ENCODE measurements around the gene SNX9. TPM values are rescaled to one million over a fixed set of nuclear protein-coding genes. Genes with fewer than 3 reads are reported as not detected.

The SNX9 gene
- total RNA-seq, 1 donor from 2014 or later, result 36.0 TPM

GRCh38 chr6:157906537-157907061 is 83.6 kb downstream of the SNX9 start:
- Histone ChIP-seq H3K36me3 (ENCODE audit: insufficient read depth, low read length) (peaks cover 26% of the 10 kb centered on the region), H3K4me3 (ENCODE audit: insufficient read depth, low read depth, low read length) (no peak overlapping the region), H3K4me2 (ENCODE audit: low read length) (no peak overlapping the region), H3K27me3 (ENCODE audit: insufficient read depth, low read length) (no peaks in the 10 kb centered on the region), H4K20me1 (ENCODE audit: insufficient read depth, low read length) (no peaks in the 10 kb centered on the region), H3K9ac (ENCODE audit: low read length) (no peak overlapping the region), H3K4me1 (ENCODE audit: insufficient read depth, low read length) (peaks cover 5% of the 10 kb centered on the region), H3K9me3 (ENCODE audit: insufficient read depth, low read depth, low read length) (no peaks in the 10 kb centered on the region), H3K27ac (ENCODE audit: low read depth, low read length) (no peak overlapping the region), H3K79me2 (ENCODE audit: insufficient read depth, low read length) (no peaks in the 10 kb centered on the region), H2AFZ (ENCODE audit: low read depth, low read length) (no peak overlapping the region)
- FAIRE-seq, result no peak
- no peaks in the 10 kb centered on the region for H3K27me3 Mint-ChIP-seq (ENCODE audit: low read depth, unreplicated experiment)
- H3K9me3 Mint-ChIP-seq (ENCODE audit: unreplicated experiment), result no peaks in the 10 kb centered on the region
- no peak overlapping the region for H3K27ac Mint-ChIP-seq (ENCODE audit: unreplicated experiment)
- H3K4me1 Mint-ChIP-seq (ENCODE audit: low read depth, unreplicated experiment), result peaks cover 2% of the 10 kb centered on the region
- H3K36me3 Mint-ChIP-seq (ENCODE audit: low read depth, unreplicated experiment), result peaks cover 33% of the 10 kb centered on the region
- DNase-seq (ENCODE audit: low read depth), result no peak
- H3K4me3 Mint-ChIP-seq (ENCODE audit: unreplicated experiment), result no peak overlapping the region
- TF ChIP-seq CTCF (IDR thresholded peaks at IDR 0.05; ENCODE audit: insufficient read depth, low read depth, low read length) (no peak), EZH2 (IDR thresholded peaks at IDR 0.05; ENCODE audit: insufficient read depth, low read length) (no peak)

- H3K79me2 ChIP-seq (ENCODE audit: insufficient read depth, low read length), result no peaks in the 10 kb centered on the region
- H3K4me1 ChIP-seq (ENCODE audit: insufficient read depth, low read length), result peaks cover 15% of the 10 kb centered on the region
- H3K27me3 ChIP-seq (ENCODE audit: insufficient read depth, low read length), result no peaks in the 10 kb centered on the region
- H3K9me3 Mint-ChIP-seq (ENCODE audit: unreplicated experiment), result no peaks in the 10 kb centered on the region
- H3K27ac ChIP-seq (ENCODE audit: low read depth, low read length), result no peak overlapping the region
- TF ChIP-seq CTCF (IDR thresholded peaks at IDR 0.05; ENCODE audit: insufficient read depth, low read depth, low read length) (no peak), EZH2 (IDR thresholded peaks at IDR 0.05; ENCODE audit: insufficient read depth, low read length) (no peak)
- H3K36me3 ChIP-seq (ENCODE audit: insufficient read depth, low read length), result peaks cover 17% of the 10 kb centered on the region
- no peak overlapping the region for H3K4me3 Mint-ChIP-seq (ENCODE audit: unreplicated experiment)
- no peak overlapping the region for H3K4me3 ChIP-seq (ENCODE audit: insufficient read depth, low read depth, low read length)
- no peaks in the 10 kb centered on the region for H3K27me3 Mint-ChIP-seq (ENCODE audit: low read depth, unreplicated experiment)
- no peak overlapping the region for H3K27ac Mint-ChIP-seq (ENCODE audit: unreplicated experiment)
- no peak overlapping the region for H2AFZ ChIP-seq (ENCODE audit: low read depth, low read length)
- no peak overlapping the region for H3K9ac ChIP-seq (ENCODE audit: low read length)
- FAIRE-seq (no peak), DNase-seq (ENCODE audit: low read depth) (no peak)
- H3K4me2 ChIP-seq (ENCODE audit: low read length), result no peak overlapping the region
- peaks cover 32% of the 10 kb centered on the region for H3K36me3 Mint-ChIP-seq (ENCODE audit: low read depth, unreplicated experiment)
- H3K4me1 Mint-ChIP-seq (ENCODE audit: low read depth, unreplicated experiment), result peaks cover 11% of the 10 kb centered on the region
- no peaks in the 10 kb centered on the region for H3K9me3 ChIP-seq (ENCODE audit: insufficient read depth, low read depth, low read length)
- H4K20me1 ChIP-seq (ENCODE audit: insufficient read depth, low read length), result no peaks in the 10 kb centered on the region
Observed at GRCh38 chr6:157907651-157908050, 84.6 kb downstream of the SNX9 start.
